HepG2 (cell line): ENCODE results near the gene NOP56. TPM values are rescaled to one million over a fixed set of nuclear protein-coding genes. Genes with fewer than 3 reads are reported as not detected.

Experiments used
- CBX2 ChIP-seq, 2 experiments: fragments of 200-600 bp in 1 of 2; sonication (generic); formaldehyde crosslinking in 1 of 2; IDR thresholded peaks; 2 replicates each; pipeline versions ENCODE4 v1.7.0 to v1.8.1; 2018 to 2022; ENCODE audit warnings: low read depth in 2 of 2, low read length in 1 of 2, mild to moderate bottlenecking in 1 of 2, missing genetic modification reagents in 1 of 2
- FOXA3 ChIP-seq: IDR thresholded peaks from 2 replicates; pipeline ENCODE4 v1.6.1; 2016; ENCODE audit warnings: missing genetic modification reagents, missing compliant biosample characterization
- FOXO1 ChIP-seq: sonication (generic); formaldehyde crosslinking; IDR thresholded peaks from 2 replicates; pipeline ENCODE4 v1.4.0; 2020; ENCODE audit warnings: missing genetic modification reagents
- GABPB1 ChIP-seq: IDR thresholded peaks from 2 replicates; pipeline ENCODE4 v1.6.1; 2016; ENCODE audit warnings: mild to moderate bottlenecking, missing genetic modification reagents, moderate library complexity, missing compliant biosample characterization
- HHEX ChIP-seq: IDR thresholded peaks from 2 replicates; pipeline ENCODE4 v1.6.1; 2016; ENCODE audit warnings: control low read depth
- JDP2 ChIP-seq: sonication (generic); formaldehyde crosslinking; IDR thresholded peaks from 2 replicates; pipeline ENCODE4 v1.8.1; 2022; ENCODE audit warnings: missing genetic modification reagents, borderline replicate concordance
- JUN ChIP-seq: sonication (generic); formaldehyde crosslinking; IDR thresholded peaks from 2 replicates; pipeline ENCODE4 v1.4.0; 2020; ENCODE audit warnings: mild to moderate bottlenecking, missing genetic modification reagents
- KLF6 ChIP-seq: IDR thresholded peaks from 2 replicates; pipeline ENCODE4 v1.8.0; 2016; ENCODE audit warnings: missing biosample characterization, missing genetic modification reagents
- MIER2 ChIP-seq: IDR thresholded peaks from 2 replicates; pipeline ENCODE4 v1.6.1; 2016; ENCODE audit warnings: missing biosample characterization, missing genetic modification reagents
- NR3C1 ChIP-seq: sonication (generic); formaldehyde crosslinking; IDR thresholded peaks from 2 replicates; pipeline ENCODE4 v1.4.0; 2020; ENCODE audit warnings: missing genetic modification reagents
- PATZ1 ChIP-seq: sonication (generic); formaldehyde crosslinking; IDR thresholded peaks from 2 replicates; pipeline ENCODE4 v1.4.0; 2020; ENCODE audit warnings: missing genetic modification reagents
- PBX3 ChIP-seq: sonication (generic); formaldehyde crosslinking; IDR thresholded peaks from 2 replicates; pipeline ENCODE4 v1.8.1; 2023; ENCODE audit warnings: missing genetic modification reagents, inconsistent platforms, borderline replicate concordance
- RARA ChIP-seq: IDR thresholded peaks from 2 replicates; pipeline ENCODE4 v1.6.1; 2016; ENCODE audit warnings: missing genetic modification reagents, missing compliant biosample characterization
- RBM39 ChIP-seq: fragments of 200-400 bp; formaldehyde crosslinking; IDR thresholded peaks from one replicate; pipeline ENCODE4 v1.6.1; 2018; ENCODE audit warnings: antibody characterized with exemption, mild to moderate bottlenecking, low read depth, low read length; ENCODE audit not compliant: poor library complexity, severe bottlenecking
- WIZ ChIP-seq: sonication (generic); formaldehyde crosslinking; IDR thresholded peaks from 2 replicates; pipeline ENCODE4 v1.5.1; 2020; ENCODE audit warnings: mild to moderate bottlenecking, missing genetic modification reagents
- ZNF431 ChIP-seq: sonication (generic); formaldehyde crosslinking; IDR thresholded peaks from 2 replicates; pipeline ENCODE4 v1.9.0; 2022; ENCODE audit warnings: missing genetic modification reagents, low read depth, mild to moderate bottlenecking, borderline replicate concordance
- polyA plus RNA-seq, 8 experiments: library from polyadenylated mRNA; depleted of rRNA in 3 of 8; stranded (reverse) in 7 of 8; unstranded in 1 of 8; fragments of >200 nt; fragmentation: Illumina TruSeq in 4 of 8; extraction: Trizol in 4 of 8; gene quantifications; 2 replicates each; pipeline versions ENCODE4 v1.2.1 to v1.2.3, GENCODE V29; 2011 to 2016; ENCODE audit warnings: low read depth in 4 of 8, missing spikeins in 1 of 8, mixed read lengths in 1 of 8; ENCODE audit not compliant: insufficient read depth in 1 of 8
- total RNA-seq, 5 experiments: library from RNA; depleted of rRNA; stranded (reverse); fragments of >200 nt; fragmentation: Illumina TruSeq; extraction: Trizol; gene quantifications; 2 replicates each; pipeline ENCODE4 v1.2.3, GENCODE V29; 2016; ENCODE audit warnings: low read depth in 1 of 5
- TF ChIP-seq, protein P1 (sequence below): sonication (generic); formaldehyde crosslinking; IDR thresholded peaks from 2 replicates; pipeline ENCODE4 v1.4.0; 2020; ENCODE audit warnings: missing genetic modification reagents
- TF ChIP-seq, protein P2 (sequence below): sonication (generic); formaldehyde crosslinking; IDR thresholded peaks from 2 replicates; pipeline ENCODE4 v1.4.0; 2020; ENCODE audit warnings: mild to moderate bottlenecking, missing genetic modification reagents, borderline replicate concordance
- TF ChIP-seq, protein P3 (sequence below): sonication (generic); formaldehyde crosslinking; IDR thresholded peaks from 2 replicates; pipeline ENCODE4 v1.4.0; 2020; ENCODE audit warnings: mild to moderate bottlenecking, missing genetic modification reagents

The NOP56 gene
- total and polyA plus RNA-seq, 2 of the 13 experiments (the other 11 are each of a cell fraction or from before 2014, with no cell fraction given) = 369 to 1,116 TPM

DNA sequence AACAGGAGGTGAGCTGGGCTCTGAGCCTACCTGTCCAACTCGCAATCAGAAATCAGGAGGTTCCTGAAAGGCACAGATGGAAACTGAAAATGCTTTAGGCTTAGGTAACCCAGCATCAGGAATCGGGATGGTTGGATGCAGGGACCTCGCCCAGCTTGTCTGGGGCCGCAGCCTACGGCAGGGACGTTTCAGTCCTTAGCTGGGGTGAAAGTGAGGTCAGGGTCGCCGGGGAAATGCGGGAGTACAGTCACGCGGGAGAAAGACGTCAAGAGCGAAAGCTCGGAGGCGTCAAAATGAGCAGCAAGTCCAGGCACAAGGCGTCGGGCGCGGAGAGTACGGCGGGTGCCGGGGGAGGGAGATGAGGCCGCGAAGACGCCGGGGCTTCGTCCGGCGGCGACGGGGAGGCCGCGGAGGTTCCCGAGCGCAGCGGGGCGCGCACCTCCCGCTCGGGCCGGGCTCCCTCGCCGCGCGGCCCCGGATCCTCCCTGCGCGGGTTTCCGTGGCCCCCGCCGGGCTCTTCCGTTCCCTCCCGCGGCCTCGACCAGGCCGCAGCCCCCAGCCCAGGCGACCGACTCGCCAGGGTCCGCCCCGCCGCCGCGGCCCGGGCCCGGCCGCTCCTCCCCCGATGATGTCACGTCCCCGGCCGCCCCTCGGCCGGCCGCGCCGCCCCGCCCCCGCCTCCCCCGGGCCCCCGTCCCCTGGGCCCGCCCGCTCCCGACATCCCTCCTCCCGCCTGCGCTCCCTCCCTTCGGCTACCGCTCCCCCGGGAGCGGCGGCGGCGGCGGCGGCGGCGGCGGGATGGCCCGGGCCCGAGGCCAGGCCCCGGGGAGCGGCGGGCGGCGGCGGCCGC lies 39.8 kb downstream of the NOP56 start, which contains the start of gene EBF4 (continued):
- TF ChIP-seq, protein P1, sequence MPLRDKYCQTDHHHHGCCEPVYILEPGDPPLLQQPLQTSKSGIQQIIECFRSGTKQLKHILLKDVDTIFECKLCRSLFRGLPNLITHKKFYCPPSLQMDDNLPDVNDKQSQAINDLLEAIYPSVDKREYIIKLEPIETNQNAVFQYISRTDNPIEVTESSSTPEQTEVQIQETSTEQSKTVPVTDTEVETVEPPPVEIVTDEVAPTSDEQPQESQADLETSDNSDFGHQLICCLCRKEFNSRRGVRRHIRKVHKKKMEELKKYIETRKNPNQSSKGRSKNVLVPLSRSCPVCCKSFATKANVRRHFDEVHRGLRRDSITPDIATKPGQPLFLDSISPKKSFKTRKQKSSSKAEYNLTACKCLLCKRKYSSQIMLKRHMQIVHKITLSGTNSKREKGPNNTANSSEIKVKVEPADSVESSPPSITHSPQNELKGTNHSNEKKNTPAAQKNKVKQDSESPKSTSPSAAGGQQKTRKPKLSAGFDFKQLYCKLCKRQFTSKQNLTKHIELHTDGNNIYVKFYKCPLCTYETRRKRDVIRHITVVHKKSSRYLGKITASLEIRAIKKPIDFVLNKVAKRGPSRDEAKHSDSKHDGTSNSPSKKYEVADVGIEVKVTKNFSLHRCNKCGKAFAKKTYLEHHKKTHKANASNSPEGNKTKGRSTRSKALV (CRISPR knock-in tag) = peak; percentile 66; the same call in 1 of the 2 replicates
- TF ChIP-seq, protein P2, sequence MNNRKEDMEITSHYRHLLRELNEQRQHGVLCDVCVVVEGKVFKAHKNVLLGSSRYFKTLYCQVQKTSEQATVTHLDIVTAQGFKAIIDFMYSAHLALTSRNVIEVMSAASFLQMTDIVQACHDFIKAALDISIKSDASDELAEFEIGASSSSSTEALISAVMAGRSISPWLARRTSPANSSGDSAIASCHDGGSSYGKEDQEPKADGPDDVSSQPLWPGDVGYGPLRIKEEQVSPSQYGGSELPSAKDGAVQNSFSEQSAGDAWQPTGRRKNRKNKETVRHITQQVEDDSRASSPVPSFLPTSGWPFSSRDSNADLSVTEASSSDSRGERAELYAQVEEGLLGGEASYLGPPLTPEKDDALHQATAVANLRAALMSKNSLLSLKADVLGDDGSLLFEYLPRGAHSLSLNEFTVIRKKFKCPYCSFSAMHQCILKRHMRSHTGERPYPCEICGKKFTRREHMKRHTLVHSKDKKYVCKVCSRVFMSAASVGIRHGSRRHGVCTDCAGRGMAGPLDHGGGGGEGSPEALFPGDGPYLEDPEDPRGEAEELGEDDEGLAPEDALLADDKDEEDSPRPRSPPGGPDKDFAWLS = no peak; the same call in 1 of the 2 replicates
- TF ChIP-seq RARA (CRISPR knock-in tag) (peak; percentile 94), FOXA3 (CRISPR knock-in tag) (0 out of 2 replicates have a peak, but pooled peaks have one; percentile 26), RBM39 (peak; percentile 40), PATZ1 (CRISPR knock-in tag) (peak; percentile 51), GABPB1 (CRISPR knock-in tag) (peak; percentile 70), WIZ (CRISPR knock-in tag) (peak; percentile 51; the same call in 1 of the 2 replicates), JDP2 (peak; percentile 33; the same call in 1 of the 2 replicates), MIER2 (0 out of 2 replicates have a peak, but pooled peaks have one; percentile 54), ZNF431 (CRISPR knock-in tag) (no peak), CBX2 (IDR thresholded peaks at IDR 0.05; ENCODE audit: low read depth, low read length) (no peak), CBX2 (CRISPR knock-in tag; IDR thresholded peaks at IDR 0.05; ENCODE audit: low read depth) (no peak), PBX3 (0 out of 2 replicates have a peak, but pooled peaks have one; percentile 25), JUN (CRISPR knock-in tag) (no peak), FOXO1 (CRISPR knock-in tag) (0 out of 2 replicates have a peak, but pooled peaks have one; percentile 45), NR3C1 (CRISPR knock-in tag) (no peak), KLF6 (peak; percentile 62; the same call in 1 of the 2 replicates), HHEX (no peak)
- TF ChIP-seq, protein P3, sequence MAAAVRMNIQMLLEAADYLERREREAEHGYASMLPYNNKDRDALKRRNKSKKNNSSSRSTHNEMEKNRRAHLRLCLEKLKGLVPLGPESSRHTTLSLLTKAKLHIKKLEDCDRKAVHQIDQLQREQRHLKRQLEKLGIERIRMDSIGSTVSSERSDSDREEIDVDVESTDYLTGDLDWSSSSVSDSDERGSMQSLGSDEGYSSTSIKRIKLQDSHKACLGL (CRISPR knock-in tag) = peak; percentile 52; the same call in 1 of the 2 replicates
